DMS79 treated with DMSO at 0.1 percent for 48 hours (cell line): ENCODE results near the gene LRATD1.
"Not testable (repeated sequence)": the region's sequence is repeated elsewhere in the genome, so short reads cannot be mapped to it uniquely, and the experiment has no call there.

Source experiments
- DNase-seq: peaks from one replicate; lab custom pipeline; 2025; lab: John Stamatoyannopoulos, UW

LRATD1 gene

GRCh38 chr2:14632133-14632936 is at the start of gene LRATD1:
LRATD1 (plus strand) TSS chr2:14632717; CDS start chr2:14633980, 1,263 bp downstream.
- DNase-seq: peak; percentile 74

GRCh38 chr2:14583059-14583458 is 49.5 kb upstream of the LRATD1 start:
- no peak for DNase-seq

GRCh38 chr2:14583802-14584201 is 48.7 kb upstream of the LRATD1 start:
- no peak for DNase-seq

GRCh38 chr2:14587119-14587518 is 45.4 kb upstream of the LRATD1 start:
- no peak for DNase-seq

- no peak for DNase-seq
These were observed 31.3 kb upstream of the LRATD1 start for GRCh38 chr2:14601156-14601770.

- DNase-seq: no peak
These were observed 30.2 kb upstream of the LRATD1 start for GRCh38 chr2:14602309-14602708.

- no peak for DNase-seq
These were observed 28.8 kb upstream of the LRATD1 start for GRCh38 chr2:14603676-14604075.

- no peak for DNase-seq
These were observed 24.3 kb upstream of the LRATD1 start for GRCh38 chr2:14608245-14608644.

- no peak for DNase-seq
These were observed 18.5 kb upstream of the LRATD1 start for GRCh38 chr2:14614017-14614416.

GRCh38 chr2:14615121-14615520 is 17.4 kb upstream of the LRATD1 start:
- DNase-seq: no peak

- no peak for DNase-seq
These were observed 16.8 kb upstream of the LRATD1 start for GRCh38 chr2:14615760-14616159.

GRCh38 chr2:14616342-14616741 is 16.2 kb upstream of the LRATD1 start:
- no peak for DNase-seq

- DNase-seq: no peak
These were observed 15.6 kb upstream of the LRATD1 start for GRCh38 chr2:14616950-14617349.

- no peak for DNase-seq
These were observed 13.1 kb upstream of the LRATD1 start for GRCh38 chr2:14619441-14619840.

- DNase-seq: no peak
These were observed 11.4 kb upstream of the LRATD1 start for GRCh38 chr2:14621114-14621513.

- DNase-seq: no peak
These were observed 10.5 kb upstream of the LRATD1 start for GRCh38 chr2:14621906-14622549.

GRCh38 chr2:14622550-14622939 is 10.0 kb upstream of the LRATD1 start:
- not testable (repeated sequence) for DNase-seq

GRCh38 chr2:14623237-14623636 is 9.3 kb upstream of the LRATD1 start:
- no peak for DNase-seq

- peak; percentile 99 for DNase-seq
These were observed 5.6 kb upstream of the LRATD1 start for GRCh38 chr2:14626873-14627272.

GRCh38 chr2:14628901-14629300 is 3.6 kb upstream of the LRATD1 start:
- DNase-seq: peak; percentile 45

GRCh38 chr2:14631406-14632040 is 994 bp upstream of the LRATD1 start:
- no peak for DNase-seq

GRCh38 chr2:14633061-14633460 is 544 bp downstream of the LRATD1 start:
- no peak for DNase-seq
